ENCODE data around the gene NCOA3.

DNA sequence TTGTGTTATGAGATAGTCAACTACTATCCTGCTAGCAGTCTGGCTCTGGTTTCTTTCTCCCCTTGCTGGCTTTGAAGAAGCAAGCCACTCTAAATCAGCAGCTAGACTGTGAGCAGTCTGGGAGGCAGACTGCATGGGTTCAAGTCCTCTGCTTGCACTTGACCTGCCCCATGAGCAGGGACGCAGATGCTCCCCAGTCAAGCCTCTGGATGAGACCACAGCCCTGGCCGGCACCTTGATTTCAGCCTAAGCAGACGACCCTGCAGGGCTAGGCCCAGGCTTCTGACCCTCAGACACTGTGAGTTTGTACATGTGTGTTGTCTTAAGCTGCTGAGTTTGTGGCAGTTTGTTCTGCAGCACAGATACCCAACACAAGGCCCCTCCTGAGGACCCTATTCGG lies 177.8 kb downstream of the NCOA3 start:
- TF ChIP-seq CTCF (conservative IDR thresholded peaks at IDR 0.05; ENCODE audit: low read depth, low read length) (no peak), EZH2 (IDR thresholded peaks at IDR 0.05; ENCODE audit: low read length, unreplicated experiment) (no peak)
